Measurements from ENCODE around the gene MSANTD3. TPM values are rescaled to one million over a fixed set of nuclear protein-coding genes. Genes with fewer than 3 reads are reported as not detected.

MSANTD3 gene
- total RNA-seq, 1 donor from 2014 or later: 20.2 TPM

- Histone ChIP-seq H3K4me1 (no peaks in the 10 kb centered on the region), H3K4me3 (no peak overlapping the region), H3K27ac (no peak overlapping the region), H3K27me3 (ENCODE audit: low read depth) (no peaks in the 10 kb centered on the region), H3K9me3 (no peaks in the 10 kb centered on the region), H3K36me3 (no peaks in the 10 kb centered on the region)
- intact Hi-C loops (cut with DNase I): no loop called here
- ATAC-seq (no peak), DNase-seq (no peak)
- no peak for TF ChIP-seq CTCF (IDR thresholded peaks at IDR 0.05)
Observed at GRCh38 chr9:100396769-100397168, 30.2 kb upstream of the MSANTD3 start.

- no peak for ATAC-seq
Observed at GRCh38 chr9:100397529-100398266, 29.2 kb upstream of the MSANTD3 start.

GRCh38 chr9:100401042-100401441, 25.9 kb upstream of the MSANTD3 start:
- ATAC-seq (no peak), DNase-seq (no peak)
- H3K36me3 ChIP-seq: no peaks in the 10 kb centered on the region
- intact Hi-C loops (cut with DNase I): no loop called here
- no peak for TF ChIP-seq CTCF (IDR thresholded peaks at IDR 0.05)
- no peak overlapping the region for H3K27ac ChIP-seq
- no peak overlapping the region for H3K4me3 ChIP-seq
- H3K9me3 ChIP-seq: no peaks in the 10 kb centered on the region
- H3K4me1 ChIP-seq: no peaks in the 10 kb centered on the region
- H3K27me3 ChIP-seq (ENCODE audit: low read depth): no peaks in the 10 kb centered on the region

More at GRCh38 chr9:100397529-100398266, 29.2 kb upstream of the MSANTD3 start:
- no peaks in the 10 kb centered on the region for H3K27me3 ChIP-seq (ENCODE audit: low read depth)
- no peaks in the 10 kb centered on the region for H3K36me3 ChIP-seq
- intact Hi-C loops (cut with DNase I): no loop called here
- no peak overlapping the region for H3K4me3 ChIP-seq
- no peak for TF ChIP-seq CTCF (IDR thresholded peaks at IDR 0.05)
- H3K9me3 ChIP-seq: no peaks in the 10 kb centered on the region
- DNase-seq: no peak
- H3K4me1 ChIP-seq: no peaks in the 10 kb centered on the region
- H3K27ac ChIP-seq: no peak overlapping the region

GRCh38 chr9:100406962-100407361, 20.0 kb upstream of the MSANTD3 start:
- H3K9me3 ChIP-seq: no peaks in the 10 kb centered on the region
- TF ChIP-seq CTCF (IDR thresholded peaks at IDR 0.05): no peak
- no peaks in the 10 kb centered on the region for H3K27me3 ChIP-seq (ENCODE audit: low read depth)
- DNase-seq (no peak), ATAC-seq (no peak)
- no peak overlapping the region for H3K4me3 ChIP-seq
- no peak overlapping the region for H3K27ac ChIP-seq
- H3K36me3 ChIP-seq: no peaks in the 10 kb centered on the region
- peaks cover 9% of the 10 kb centered on the region for H3K4me1 ChIP-seq
- intact Hi-C loops (cut with DNase I): no loop called here

GRCh38 chr9:100408546-100409175, 18.3 kb upstream of the MSANTD3 start:
- ATAC-seq (no peak), DNase-seq (no peak)
- Histone ChIP-seq H3K9me3 (no peaks in the 10 kb centered on the region), H3K27me3 (ENCODE audit: low read depth) (no peaks in the 10 kb centered on the region), H3K4me3 (no peak overlapping the region), H3K4me1 (peaks cover 9% of the 10 kb centered on the region), H3K27ac (no peak overlapping the region), H3K36me3 (no peaks in the 10 kb centered on the region)
- intact Hi-C loops (cut with DNase I): no loop called here
- TF ChIP-seq CTCF (IDR thresholded peaks at IDR 0.05): no peak
